ENCODE data around the gene HOXA10.

The HOXA10 gene

DNA sequence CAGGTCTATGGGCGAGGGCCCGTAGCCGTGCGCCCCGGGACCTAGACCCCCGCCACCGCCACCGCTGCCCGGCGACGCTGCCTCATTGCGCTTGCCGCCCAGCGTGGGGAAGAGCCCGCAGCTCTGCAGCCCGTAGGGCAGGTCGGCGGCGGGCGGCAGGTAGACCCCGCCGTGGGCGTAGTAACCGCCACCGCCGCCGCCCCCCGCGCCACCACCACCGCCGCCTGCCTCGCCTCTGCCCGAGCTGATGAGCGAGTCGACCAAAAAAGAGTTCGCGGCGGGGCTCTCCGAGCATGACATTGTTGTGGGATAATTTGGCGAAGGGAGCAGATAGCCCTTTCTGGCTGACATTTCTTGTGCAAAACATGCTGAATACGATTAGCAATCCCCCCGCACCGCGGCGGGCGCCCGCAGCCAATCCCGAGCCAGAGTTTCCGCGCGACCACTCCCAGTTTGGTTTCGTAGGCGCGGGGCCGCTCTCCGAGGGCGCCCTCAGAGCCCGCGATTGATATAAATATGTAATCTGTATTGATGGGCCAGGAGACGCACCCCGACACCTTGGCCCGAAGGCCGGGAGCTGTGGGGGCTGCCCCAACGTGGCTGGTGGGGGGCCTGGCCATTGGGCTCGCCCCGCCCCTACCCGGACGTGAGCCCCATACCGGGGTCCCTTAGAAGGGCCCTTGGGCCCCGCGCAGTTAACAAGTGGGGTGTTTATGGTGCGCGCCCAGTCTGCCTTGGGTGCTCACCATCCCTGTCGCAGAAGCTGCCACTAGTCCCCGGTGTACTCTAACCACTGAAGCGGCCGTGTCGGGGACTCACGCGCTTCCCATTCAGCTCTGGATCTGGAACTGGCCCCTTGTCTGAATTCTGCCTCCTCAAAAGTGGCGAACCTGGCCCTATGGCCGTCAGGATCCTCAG, at the start of gene HOXA10:
Gene HOXA10, minus strand, starts transcription at position 365 of the 918 bp plus-strand sequence. Its CDS starts 14 bp downstream, at position 351.
- peak within 1 kb of the TSS; percentile 60 for H3K4me3 ChIP-seq (ENCODE audit: control insufficient read depth, low read depth, low read length)
- TF ChIP-seq, protein P1, sequence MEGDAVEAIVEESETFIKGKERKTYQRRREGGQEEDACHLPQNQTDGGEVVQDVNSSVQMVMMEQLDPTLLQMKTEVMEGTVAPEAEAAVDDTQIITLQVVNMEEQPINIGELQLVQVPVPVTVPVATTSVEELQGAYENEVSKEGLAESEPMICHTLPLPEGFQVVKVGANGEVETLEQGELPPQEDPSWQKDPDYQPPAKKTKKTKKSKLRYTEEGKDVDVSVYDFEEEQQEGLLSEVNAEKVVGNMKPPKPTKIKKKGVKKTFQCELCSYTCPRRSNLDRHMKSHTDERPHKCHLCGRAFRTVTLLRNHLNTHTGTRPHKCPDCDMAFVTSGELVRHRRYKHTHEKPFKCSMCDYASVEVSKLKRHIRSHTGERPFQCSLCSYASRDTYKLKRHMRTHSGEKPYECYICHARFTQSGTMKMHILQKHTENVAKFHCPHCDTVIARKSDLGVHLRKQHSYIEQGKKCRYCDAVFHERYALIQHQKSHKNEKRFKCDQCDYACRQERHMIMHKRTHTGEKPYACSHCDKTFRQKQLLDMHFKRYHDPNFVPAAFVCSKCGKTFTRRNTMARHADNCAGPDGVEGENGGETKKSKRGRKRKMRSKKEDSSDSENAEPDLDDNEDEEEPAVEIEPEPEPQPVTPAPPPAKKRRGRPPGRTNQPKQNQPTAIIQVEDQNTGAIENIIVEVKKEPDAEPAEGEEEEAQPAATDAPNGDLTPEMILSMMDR (conservative IDR thresholded peaks at IDR 0.05; ENCODE audit: control insufficient read depth, insufficient read depth, low read depth, low read length), result no peak

GRCh38 chr7:27221201-27221797, 47.2 kb upstream of the HOXA10 start:
- DNase-seq (ENCODE audit: low read depth), result no peak
- H3K4me3 ChIP-seq (ENCODE audit: control insufficient read depth, low read depth, low read length), result no peak overlapping the region
- TF ChIP-seq, protein P1 (conservative IDR thresholded peaks at IDR 0.05; ENCODE audit: control insufficient read depth, insufficient read depth, low read depth, low read length), result no peak

More for the DNA sequence above, at the start of gene HOXA10:
- DNase-seq (ENCODE audit: low read depth), result peak; percentile 10

DNA sequence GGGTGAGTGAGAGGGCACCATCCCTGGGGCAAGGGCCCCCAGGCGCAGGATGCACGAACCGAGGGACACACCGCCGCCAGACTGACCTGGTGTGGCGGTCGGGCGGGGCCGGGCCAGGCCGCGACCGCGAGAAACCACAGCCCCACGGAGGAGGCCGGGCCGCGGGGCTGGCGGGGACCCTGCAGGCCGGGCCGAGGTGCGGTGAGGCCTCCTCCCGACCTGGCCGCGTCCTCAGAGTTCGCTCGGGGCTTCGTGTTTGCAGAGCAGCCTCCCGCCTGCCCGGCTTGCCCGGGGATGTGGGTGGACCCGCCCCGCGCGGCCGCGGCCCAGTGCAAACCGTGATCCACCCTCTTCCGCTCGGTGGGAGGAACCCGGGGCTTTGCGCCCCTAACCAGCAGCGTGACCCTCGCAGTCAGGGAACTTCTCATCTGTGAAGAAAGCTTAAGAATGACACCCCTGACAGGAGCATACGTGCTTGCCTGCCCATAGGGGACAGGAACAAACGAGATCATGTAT, 46.4 kb upstream of the HOXA10 start:
- DNase-seq (ENCODE audit: low read depth), result no peak
- TF ChIP-seq, protein P1 (conservative IDR thresholded peaks at IDR 0.05; ENCODE audit: control insufficient read depth, insufficient read depth, low read depth, low read length), result no peak
- H3K4me3 ChIP-seq (ENCODE audit: control insufficient read depth, low read depth, low read length), result no peak overlapping the region

DNA sequence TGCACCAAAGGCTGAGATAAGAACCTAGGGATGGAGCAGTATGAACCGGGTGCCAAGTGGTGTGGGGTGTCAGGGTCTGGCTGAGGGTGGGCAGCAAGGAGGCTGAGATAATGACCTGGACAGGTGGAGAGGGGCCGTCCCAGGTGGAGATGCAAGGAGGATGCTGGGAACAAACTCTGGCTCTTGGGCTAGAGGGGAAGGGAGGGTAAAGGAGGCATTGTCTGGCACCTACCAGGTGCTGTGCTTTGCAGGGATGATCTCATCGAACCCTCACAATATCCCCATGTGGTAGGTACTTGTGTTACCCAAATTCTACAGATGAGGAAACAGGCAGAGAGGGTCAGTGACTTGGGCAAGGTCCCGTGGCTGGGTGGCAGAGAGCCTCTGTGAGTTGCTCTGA, 45.7 kb upstream of the HOXA10 start:
- DNase-seq (ENCODE audit: low read depth), result no peak
- H3K4me3 ChIP-seq (ENCODE audit: control insufficient read depth, low read depth, low read length), result no peak overlapping the region
- TF ChIP-seq, protein P1 (conservative IDR thresholded peaks at IDR 0.05; ENCODE audit: control insufficient read depth, insufficient read depth, low read depth, low read length), result no peak

DNA sequence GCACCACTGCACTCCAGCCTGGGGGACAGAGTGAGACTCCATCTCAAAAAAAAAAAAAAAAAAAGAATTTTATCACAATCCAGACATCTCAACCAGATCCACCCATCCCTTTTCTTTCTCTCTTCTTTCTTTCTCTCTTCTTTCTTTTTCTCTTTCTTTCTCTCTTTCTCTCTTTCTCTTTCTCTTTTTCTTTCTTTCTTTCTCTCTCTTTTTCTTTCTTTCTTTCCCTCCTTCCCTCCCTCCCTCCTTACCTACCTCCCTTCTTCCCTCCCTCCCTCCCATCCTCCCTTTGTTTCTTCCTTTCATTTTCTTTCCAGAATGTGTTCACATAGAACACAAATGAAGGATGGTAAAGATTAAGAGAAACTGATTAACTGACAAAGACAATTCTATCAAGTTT, 43.8 kb upstream of the HOXA10 start:
- DNase-seq (ENCODE audit: low read depth), result no peak
- TF ChIP-seq, protein P1 (conservative IDR thresholded peaks at IDR 0.05; ENCODE audit: control insufficient read depth, insufficient read depth, low read depth, low read length), result no peak
- no peak overlapping the region for H3K4me3 ChIP-seq (ENCODE audit: control insufficient read depth, low read depth, low read length)

- no peak for DNase-seq (ENCODE audit: low read depth)
- TF ChIP-seq, protein P1 (conservative IDR thresholded peaks at IDR 0.05; ENCODE audit: control insufficient read depth, insufficient read depth, low read depth, low read length), result no peak
- H3K4me3 ChIP-seq (ENCODE audit: control insufficient read depth, low read depth, low read length), result no peak overlapping the region
Observed at GRCh38 chr7:27215356-27215755, 41.2 kb upstream of the HOXA10 start.
